ENCODE measurements around the gene PPIG. TPM values are rescaled to one million over a fixed set of nuclear protein-coding genes. Genes with fewer than 3 reads are reported as not detected.

Gene PPIG
- total and polyA plus RNA-seq, 7 donors: 25.7 to 54.0 (median 41.3) TPM

GRCh38 chr2:169670937-169671336, 86.8 kb downstream of the PPIG start:
- TF ChIP-seq POLR2A (IDR thresholded peaks at IDR 0.05): no peak
- no peak for TF ChIP-seq POLR2AphosphoS5 (IDR thresholded peaks at IDR 0.05)
- TF ChIP-seq EP300 (IDR thresholded peaks at IDR 0.05): no peak
- TF ChIP-seq, protein P1, sequence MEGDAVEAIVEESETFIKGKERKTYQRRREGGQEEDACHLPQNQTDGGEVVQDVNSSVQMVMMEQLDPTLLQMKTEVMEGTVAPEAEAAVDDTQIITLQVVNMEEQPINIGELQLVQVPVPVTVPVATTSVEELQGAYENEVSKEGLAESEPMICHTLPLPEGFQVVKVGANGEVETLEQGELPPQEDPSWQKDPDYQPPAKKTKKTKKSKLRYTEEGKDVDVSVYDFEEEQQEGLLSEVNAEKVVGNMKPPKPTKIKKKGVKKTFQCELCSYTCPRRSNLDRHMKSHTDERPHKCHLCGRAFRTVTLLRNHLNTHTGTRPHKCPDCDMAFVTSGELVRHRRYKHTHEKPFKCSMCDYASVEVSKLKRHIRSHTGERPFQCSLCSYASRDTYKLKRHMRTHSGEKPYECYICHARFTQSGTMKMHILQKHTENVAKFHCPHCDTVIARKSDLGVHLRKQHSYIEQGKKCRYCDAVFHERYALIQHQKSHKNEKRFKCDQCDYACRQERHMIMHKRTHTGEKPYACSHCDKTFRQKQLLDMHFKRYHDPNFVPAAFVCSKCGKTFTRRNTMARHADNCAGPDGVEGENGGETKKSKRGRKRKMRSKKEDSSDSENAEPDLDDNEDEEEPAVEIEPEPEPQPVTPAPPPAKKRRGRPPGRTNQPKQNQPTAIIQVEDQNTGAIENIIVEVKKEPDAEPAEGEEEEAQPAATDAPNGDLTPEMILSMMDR (IDR thresholded peaks at IDR 0.05): no peak
- intact Hi-C loops (cut with DNase I): no loop called here

DNA sequence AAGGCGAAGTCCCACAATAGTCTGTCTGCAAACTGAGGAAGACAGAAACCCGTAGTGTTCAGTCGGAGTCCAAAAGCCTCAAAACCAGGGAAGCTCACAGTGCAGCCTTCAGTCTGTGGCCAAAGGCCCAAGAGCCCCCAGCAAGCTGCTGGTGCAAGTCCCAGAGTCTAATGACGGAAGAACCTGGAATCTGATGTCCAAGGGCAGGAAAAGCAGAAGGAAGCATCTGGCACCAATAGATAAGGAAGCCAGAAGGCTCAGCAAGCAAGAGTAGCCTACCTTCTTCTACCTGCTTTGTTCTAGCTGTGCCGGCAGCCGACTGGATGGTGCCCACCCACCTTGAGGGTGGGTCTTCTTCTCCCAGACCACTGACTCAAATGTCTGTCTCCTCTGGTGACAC, 88.3 kb downstream of the PPIG start:
- Histone ChIP-seq H3K27me3 (no peaks in the 10 kb centered on the region), H3K4me1 (no peaks in the 10 kb centered on the region), H3K36me3 (no peaks in the 10 kb centered on the region), H3K27ac (no peak overlapping the region), H3K9me3 (no peaks in the 10 kb centered on the region), H3K4me3 (no peak overlapping the region)
- intact Hi-C loops (cut with DNase I): no loop called here
- no peak for DNase-seq
- TF ChIP-seq POLR2A (IDR thresholded peaks at IDR 0.05) (no peak), EP300 (IDR thresholded peaks at IDR 0.05) (no peak), POLR2AphosphoS5 (IDR thresholded peaks at IDR 0.05) (no peak)
- TF ChIP-seq, protein P1 (IDR thresholded peaks at IDR 0.05): no peak
- 65 to 79% methylated on average over 6 of the region's 6 CpGs for WGBS, 2 donors

More at GRCh38 chr2:169670937-169671336, 86.8 kb downstream of the PPIG start:
- no peak for DNase-seq
- Histone ChIP-seq H3K36me3 (no peaks in the 10 kb centered on the region), H3K27me3 (no peaks in the 10 kb centered on the region), H3K4me1 (no peaks in the 10 kb centered on the region), H3K9me3 (no peaks in the 10 kb centered on the region), H3K27ac (no peak overlapping the region), H3K4me3 (no peak overlapping the region)
- WGBS, 2 donors: 94% methylated on average over 4 of the region's 4 CpGs

- no peak overlapping the region for H3K27ac ChIP-seq
- WGBS, 2 donors: 83 to 89% methylated on average over 3 of the region's 3 CpGs
These were observed 89.0 kb downstream of the PPIG start for GRCh38 chr2:169673106-169673505.

GRCh38 chr2:169673921-169674320, 89.8 kb downstream of the PPIG start:
- 96 to 97% methylated on average over 2 of the region's 2 CpGs for whole genome bisulfite sequencing, 2 donors
- DNase-seq: no peak
- intact Hi-C loops (cut with DNase I): no loop called here
- Histone ChIP-seq H3K36me3 (no peaks in the 10 kb centered on the region), H3K9me3 (no peaks in the 10 kb centered on the region), H3K4me1 (no peaks in the 10 kb centered on the region), H3K27me3 (no peaks in the 10 kb centered on the region), H3K4me3 (no peak overlapping the region), H3K27ac (no peak overlapping the region)
- TF ChIP-seq EP300 (IDR thresholded peaks at IDR 0.05): no peak
- TF ChIP-seq, protein P1 (IDR thresholded peaks at IDR 0.05): no peak
- TF ChIP-seq POLR2AphosphoS5 (IDR thresholded peaks at IDR 0.05): no peak
- no peak for TF ChIP-seq POLR2A (IDR thresholded peaks at IDR 0.05)

More at GRCh38 chr2:169673106-169673505, 89.0 kb downstream of the PPIG start:
- H3K27me3 ChIP-seq: no peaks in the 10 kb centered on the region
- no peaks in the 10 kb centered on the region for H3K4me1 ChIP-seq
- no peak overlapping the region for H3K4me3 ChIP-seq
- intact Hi-C loops (cut with DNase I): no loop called here
- no peaks in the 10 kb centered on the region for H3K36me3 ChIP-seq
- no peaks in the 10 kb centered on the region for H3K9me3 ChIP-seq
- no peak for DNase-seq
- TF ChIP-seq, protein P1 (IDR thresholded peaks at IDR 0.05): no peak
- TF ChIP-seq POLR2A (IDR thresholded peaks at IDR 0.05) (no peak), POLR2AphosphoS5 (IDR thresholded peaks at IDR 0.05) (no peak), EP300 (IDR thresholded peaks at IDR 0.05) (no peak)

DNA sequence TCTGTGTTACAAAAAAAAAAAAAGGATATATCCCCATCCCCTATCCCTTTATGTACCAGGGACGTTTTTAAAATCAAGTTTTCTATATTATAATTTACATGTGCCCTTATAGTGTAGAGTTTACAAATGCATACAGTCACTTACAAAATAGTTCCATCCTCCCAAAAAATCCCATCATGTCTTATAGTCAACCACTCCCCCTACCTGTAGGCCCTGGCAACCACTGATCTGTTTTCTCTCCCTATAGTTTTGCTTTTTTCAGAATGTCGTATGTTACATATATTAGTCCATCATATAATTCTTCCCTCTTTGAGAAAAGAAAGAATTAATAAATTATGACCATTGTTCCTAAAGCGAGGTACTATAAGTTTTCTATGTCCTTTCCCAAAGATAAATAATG, 92.2 kb downstream of the PPIG start:
- Histone ChIP-seq H3K27ac (no peak overlapping the region), H3K36me3 (no peaks in the 10 kb centered on the region), H3K4me1 (no peaks in the 10 kb centered on the region), H3K27me3 (no peaks in the 10 kb centered on the region), H3K4me3 (no peak overlapping the region), H3K9me3 (no peaks in the 10 kb centered on the region)
- 61 to 75% methylated on average over 3 of the region's 3 CpGs for WGBS, 2 donors
- intact Hi-C loops (cut with DNase I): no loop called here
- TF ChIP-seq POLR2A (IDR thresholded peaks at IDR 0.05): no peak
- no peak for TF ChIP-seq POLR2AphosphoS5 (IDR thresholded peaks at IDR 0.05)
- TF ChIP-seq EP300 (IDR thresholded peaks at IDR 0.05): no peak
- TF ChIP-seq, protein P1 (IDR thresholded peaks at IDR 0.05): no peak
- no peak for DNase-seq

Data from sigmoid colon (tissue), 7 donors.